Neural cell (in vitro differentiated cells): ENCODE measurements around the gene CHCHD10. TPM values are rescaled to one million over a fixed set of nuclear protein-coding genes. Genes with fewer than 3 reads are reported as not detected.

Experiments
- H2AFZ ChIP-seq: fragments of 200-600, 300-800 bp; sonication (generic), shearing (Covaris generic); 2 replicates; pipeline ENCODE4 v1.6.0; 2014; ENCODE audit warnings: low read depth, mild to moderate bottlenecking, antibody characterized with exemption, low read length, moderate library complexity
- H3F3A ChIP-seq: fragments of 200-600 bp; shearing (Covaris generic); 2 replicates; pipeline ENCODE4 v1.6.1; 2016; ENCODE audit warnings: mild to moderate bottlenecking, moderate library complexity, mixed read lengths, antibody characterized with exemption, low read length; ENCODE audit not compliant: insufficient read depth, poor library complexity, severe bottlenecking
- H3K27ac ChIP-seq: fragments of 200-600, 300-800 bp; sonication (generic), shearing (Covaris generic); 2 replicates; pipeline ENCODE4 v1.5.1; 2014; ENCODE audit warnings: mild to moderate bottlenecking, low read length, moderate library complexity
- H3K27me3 ChIP-seq: fragments of 300-800, 200-600 bp; sonication (generic), shearing (Covaris generic); 2 replicates; pipeline ENCODE4 v1.6.0; 2014; ENCODE audit warnings: mild to moderate bottlenecking, low read depth, low read length, moderate library complexity; ENCODE audit not compliant: insufficient read depth
- H3K36me3 ChIP-seq: fragments of 300-800, 200-600 bp; sonication (generic), shearing (Covaris generic); 2 replicates; pipeline ENCODE4 v1.5.1; 2014; ENCODE audit warnings: mild to moderate bottlenecking, antibody characterized with exemption, low read length, moderate library complexity; ENCODE audit not compliant: insufficient read depth
- H3K4me2 ChIP-seq: fragments of 300-800, 200-600 bp; sonication (generic), shearing (Covaris generic); 2 replicates; pipeline ENCODE4 v1.6.0; 2014; ENCODE audit warnings: mild to moderate bottlenecking, low read length
- H3K4me3 ChIP-seq: fragments of 300-800, 200-600 bp; sonication (generic), shearing (Covaris generic); 2 replicates; pipeline ENCODE4 v1.5.1; 2014; ENCODE audit warnings: mild to moderate bottlenecking, low read length, moderate library complexity
- H3K79me2 ChIP-seq: fragments of 200-600 bp; shearing (Covaris generic); replicated peaks from 2 replicates; pipeline ENCODE4 v1.6.0; 2014; ENCODE audit warnings: mild to moderate bottlenecking, low read length, moderate library complexity; ENCODE audit not compliant: insufficient read depth
- H3K9ac ChIP-seq: fragments of 300-800, 200-600 bp; sonication (generic), shearing (Covaris generic); 2 replicates; pipeline ENCODE4 v1.6.1; 2016; ENCODE audit warnings: mild to moderate bottlenecking, low read length, mixed read lengths
- H3K9me2 ChIP-seq: fragments of 200-600 bp; shearing (Covaris generic); 2 replicates; pipeline ENCODE4 v1.6.1; 2016; ENCODE audit warnings: mild to moderate bottlenecking, low read length, mixed read lengths; ENCODE audit not compliant: insufficient read depth
- H3K9me3 ChIP-seq: fragments of 200-600, 300-800 bp; sonication (generic), shearing (Covaris generic); 2 replicates; pipeline ENCODE4 v1.6.1; 2016; ENCODE audit warnings: mild to moderate bottlenecking, mixed run types, low read length, moderate library complexity, mixed read lengths
- H4K20me1 ChIP-seq: fragments of 200-600 bp; shearing (Covaris generic); 2 replicates; pipeline ENCODE4 v1.6.1; 2016; ENCODE audit warnings: mild to moderate bottlenecking, mixed run types; ENCODE audit not compliant: insufficient read depth
- EP300 ChIP-seq: fragments of 450-650 bp; conservative IDR thresholded peaks from 2 replicates; pipeline ENCODE4 v1.6.1; 2014; ENCODE audit warnings: antibody characterized with exemption, mild to moderate bottlenecking, moderate library complexity; ENCODE audit not compliant: poor library complexity, severe bottlenecking
- MXI1 ChIP-seq: fragments of 450-650 bp; conservative IDR thresholded peaks from 2 replicates; pipeline ENCODE4 v1.6.1; 2014; ENCODE audit warnings: antibody characterized with exemption, mild to moderate bottlenecking; ENCODE audit not compliant: poor library complexity, severe bottlenecking
- POLR2AphosphoS5 ChIP-seq: IDR thresholded peaks from 2 replicates; pipeline ENCODE4 v1.6.1; 2012
- RAD21 ChIP-seq: fragments of 450-650 bp; conservative IDR thresholded peaks from 2 replicates; pipeline ENCODE4 v1.6.1; 2014; ENCODE audit warnings: antibody characterized with exemption, mild to moderate bottlenecking, moderate library complexity
- SMC3 ChIP-seq: fragments of 450-650 bp; conservative IDR thresholded peaks from 2 replicates; pipeline ENCODE4 v1.6.1; 2014; ENCODE audit warnings: antibody characterized with exemption, mild to moderate bottlenecking, moderate library complexity; ENCODE audit not compliant: poor library complexity
- TAF1 ChIP-seq: IDR thresholded peaks from 2 replicates; pipeline ENCODE4 v1.6.1; 2012; ENCODE audit warnings: low read depth
- polyA plus RNA-seq: library from polyadenylated mRNA; depleted of rRNA; stranded (reverse); fragments of >200 nt; gene quantifications from 2 replicates; pipeline ENCODE4 v1.2.3, GENCODE V29; 2014
- TF ChIP-seq, protein P1 (sequence below): fragments of 450-650 bp; IDR thresholded peaks from 2 replicates; pipeline ENCODE4 v1.5.1; 2014; ENCODE audit warnings: antibody characterized with exemption, mild to moderate bottlenecking, moderate library complexity; ENCODE audit not compliant: poor library complexity, severe bottlenecking
- TF ChIP-seq, protein P2 (sequence below): IDR thresholded peaks from 2 replicates; pipeline ENCODE4 v1.6.1; 2012; ENCODE audit warnings: borderline replicate concordance

The CHCHD10 gene
- polyA plus RNA-seq, 1 donor from 2014 or later, result not detected

DNA sequence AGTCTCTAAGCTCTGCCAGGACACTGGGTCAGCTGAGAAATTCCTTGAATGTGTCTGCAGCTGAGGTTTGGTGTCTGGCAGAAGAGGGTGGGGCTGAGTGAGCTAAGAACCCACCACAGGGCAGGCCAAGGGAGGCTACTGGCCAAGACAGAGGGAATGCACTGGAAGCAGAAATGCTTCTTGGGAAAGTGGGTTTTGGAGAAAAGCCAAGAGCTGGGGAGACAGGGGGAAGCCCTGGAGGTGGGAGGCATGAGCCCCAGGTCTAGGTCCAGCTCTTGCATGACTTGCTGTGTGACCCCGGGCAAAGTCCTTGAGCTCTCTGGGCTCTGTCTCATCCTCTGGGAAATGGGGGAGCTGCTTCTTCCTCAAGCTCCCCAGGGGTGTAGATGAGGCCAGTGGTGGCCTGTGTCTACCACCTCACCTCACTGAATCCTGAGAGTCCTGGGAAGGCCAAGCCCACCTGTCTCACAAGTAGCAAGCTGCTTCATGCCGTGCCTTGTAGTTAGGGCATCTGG lies 7.2 kb upstream of the CHCHD10 start:
- Histone ChIP-seq H3K9me2 (no peaks in the 10 kb centered on the region), H3K4me2 (no peak overlapping the region), H3K27me3 (peaks cover 9% of the 10 kb centered on the region), H4K20me1 (no peaks in the 10 kb centered on the region), H3K27ac (no peak overlapping the region), H3K36me3 (no peaks in the 10 kb centered on the region), H2AFZ (no peak overlapping the region), H3K79me2 (no peaks in the 10 kb centered on the region), H3K9ac (no peak overlapping the region), H3K4me3 (no peak overlapping the region), H3K9me3 (no peaks in the 10 kb centered on the region), H3F3A (no peaks in the 10 kb centered on the region)
- TF ChIP-seq, protein P1, sequence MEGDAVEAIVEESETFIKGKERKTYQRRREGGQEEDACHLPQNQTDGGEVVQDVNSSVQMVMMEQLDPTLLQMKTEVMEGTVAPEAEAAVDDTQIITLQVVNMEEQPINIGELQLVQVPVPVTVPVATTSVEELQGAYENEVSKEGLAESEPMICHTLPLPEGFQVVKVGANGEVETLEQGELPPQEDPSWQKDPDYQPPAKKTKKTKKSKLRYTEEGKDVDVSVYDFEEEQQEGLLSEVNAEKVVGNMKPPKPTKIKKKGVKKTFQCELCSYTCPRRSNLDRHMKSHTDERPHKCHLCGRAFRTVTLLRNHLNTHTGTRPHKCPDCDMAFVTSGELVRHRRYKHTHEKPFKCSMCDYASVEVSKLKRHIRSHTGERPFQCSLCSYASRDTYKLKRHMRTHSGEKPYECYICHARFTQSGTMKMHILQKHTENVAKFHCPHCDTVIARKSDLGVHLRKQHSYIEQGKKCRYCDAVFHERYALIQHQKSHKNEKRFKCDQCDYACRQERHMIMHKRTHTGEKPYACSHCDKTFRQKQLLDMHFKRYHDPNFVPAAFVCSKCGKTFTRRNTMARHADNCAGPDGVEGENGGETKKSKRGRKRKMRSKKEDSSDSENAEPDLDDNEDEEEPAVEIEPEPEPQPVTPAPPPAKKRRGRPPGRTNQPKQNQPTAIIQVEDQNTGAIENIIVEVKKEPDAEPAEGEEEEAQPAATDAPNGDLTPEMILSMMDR, result no peak
- no peak for TF ChIP-seq MXI1
- no peak for TF ChIP-seq EP300
- TF ChIP-seq RAD21, result no peak
- no peak for TF ChIP-seq TAF1
- no peak for TF ChIP-seq POLR2AphosphoS5

DNA sequence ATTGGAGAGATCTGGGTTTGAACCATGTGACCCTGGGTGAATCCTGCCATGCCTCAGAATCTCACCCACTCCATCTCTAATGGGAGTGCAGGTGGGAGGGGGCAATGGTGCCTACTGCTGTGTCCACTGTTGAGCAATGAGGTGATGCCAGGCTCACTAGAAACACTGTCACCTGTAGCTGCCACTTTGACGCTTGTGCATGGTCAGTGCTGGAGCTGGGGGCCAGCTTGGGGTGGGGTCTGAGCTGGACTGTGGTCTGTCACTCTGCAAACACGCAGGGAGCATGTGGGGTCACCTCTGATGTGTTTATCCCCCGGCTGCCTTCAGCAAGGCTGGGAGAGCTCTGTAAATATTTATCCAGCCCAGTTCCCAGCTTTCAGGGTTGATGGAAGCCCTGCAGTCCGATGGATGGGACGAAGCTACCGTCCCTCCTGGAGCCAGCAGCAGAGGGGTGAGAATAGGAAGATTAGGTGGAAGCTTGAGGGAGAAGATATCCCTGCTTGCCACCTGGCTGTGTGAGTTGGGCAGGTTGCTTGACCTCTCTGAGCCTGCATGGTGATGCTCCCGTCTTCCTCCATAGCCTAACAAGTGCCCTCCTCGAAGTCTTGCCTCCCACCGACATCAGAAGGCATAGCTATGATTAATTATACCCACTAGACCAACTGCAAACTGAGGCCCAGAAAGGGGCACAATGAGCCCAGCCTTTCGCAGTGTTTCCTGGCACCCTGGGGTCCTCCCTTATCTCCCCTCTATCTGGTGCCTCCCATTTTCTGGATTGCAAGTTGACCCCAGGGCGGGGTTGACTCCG lies 6.5 kb upstream of the CHCHD10 start:
- H2AFZ ChIP-seq, result no peak overlapping the region
- H3K36me3 ChIP-seq, result no peaks in the 10 kb centered on the region
- H3F3A ChIP-seq, result no peaks in the 10 kb centered on the region
- peaks cover 9% of the 10 kb centered on the region for H3K27me3 ChIP-seq
- H3K9me3 ChIP-seq, result no peaks in the 10 kb centered on the region
- H3K9me2 ChIP-seq, result no peaks in the 10 kb centered on the region
- no peaks in the 10 kb centered on the region for H3K79me2 ChIP-seq
- no peak overlapping the region for H3K4me2 ChIP-seq
- TF ChIP-seq, protein P2, sequence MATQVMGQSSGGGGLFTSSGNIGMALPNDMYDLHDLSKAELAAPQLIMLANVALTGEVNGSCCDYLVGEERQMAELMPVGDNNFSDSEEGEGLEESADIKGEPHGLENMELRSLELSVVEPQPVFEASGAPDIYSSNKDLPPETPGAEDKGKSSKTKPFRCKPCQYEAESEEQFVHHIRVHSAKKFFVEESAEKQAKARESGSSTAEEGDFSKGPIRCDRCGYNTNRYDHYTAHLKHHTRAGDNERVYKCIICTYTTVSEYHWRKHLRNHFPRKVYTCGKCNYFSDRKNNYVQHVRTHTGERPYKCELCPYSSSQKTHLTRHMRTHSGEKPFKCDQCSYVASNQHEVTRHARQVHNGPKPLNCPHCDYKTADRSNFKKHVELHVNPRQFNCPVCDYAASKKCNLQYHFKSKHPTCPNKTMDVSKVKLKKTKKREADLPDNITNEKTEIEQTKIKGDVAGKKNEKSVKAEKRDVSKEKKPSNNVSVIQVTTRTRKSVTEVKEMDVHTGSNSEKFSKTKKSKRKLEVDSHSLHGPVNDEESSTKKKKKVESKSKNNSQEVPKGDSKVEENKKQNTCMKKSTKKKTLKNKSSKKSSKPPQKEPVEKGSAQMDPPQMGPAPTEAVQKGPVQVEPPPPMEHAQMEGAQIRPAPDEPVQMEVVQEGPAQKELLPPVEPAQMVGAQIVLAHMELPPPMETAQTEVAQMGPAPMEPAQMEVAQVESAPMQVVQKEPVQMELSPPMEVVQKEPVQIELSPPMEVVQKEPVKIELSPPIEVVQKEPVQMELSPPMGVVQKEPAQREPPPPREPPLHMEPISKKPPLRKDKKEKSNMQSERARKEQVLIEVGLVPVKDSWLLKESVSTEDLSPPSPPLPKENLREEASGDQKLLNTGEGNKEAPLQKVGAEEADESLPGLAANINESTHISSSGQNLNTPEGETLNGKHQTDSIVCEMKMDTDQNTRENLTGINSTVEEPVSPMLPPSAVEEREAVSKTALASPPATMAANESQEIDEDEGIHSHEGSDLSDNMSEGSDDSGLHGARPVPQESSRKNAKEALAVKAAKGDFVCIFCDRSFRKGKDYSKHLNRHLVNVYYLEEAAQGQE, result no peak
- TF ChIP-seq TAF1, result no peak
- no peak for TF ChIP-seq SMC3
- no peak overlapping the region for H3K27ac ChIP-seq
- H3K9ac ChIP-seq, result no peak overlapping the region
- H4K20me1 ChIP-seq, result no peaks in the 10 kb centered on the region
- H3K4me3 ChIP-seq, result no peak overlapping the region
